HG03095 (cell line): Measurements from ENCODE around the gene CEBPB.
"Not testable (repeated sequence)": the region's sequence is repeated elsewhere in the genome, so short reads cannot be mapped to it uniquely, and the experiment has no call there.

ENCODE experiments used
- ATAC-seq: cut with Tn5 transposase; IDR thresholded peaks from one replicate; pipeline ENCODE4 v1.9.1; 2021; ENCODE audit warnings: moderate library complexity; ENCODE audit not compliant: unreplicated experiment

The CEBPB gene

GRCh38 chr20:50169329-50169823, 21.3 kb upstream of the CEBPB start:
- no peak for ATAC-seq

- ATAC-seq = no peak
Measured at GRCh38 chr20:50170549-50171220, 19.9 kb upstream of the CEBPB start.

- ATAC-seq = no peak
Measured at GRCh38 chr20:50172347-50173013, 18.1 kb upstream of the CEBPB start.

GRCh38 chr20:50174456-50174855, 16.2 kb upstream of the CEBPB start:
- no peak for ATAC-seq

- no peak for ATAC-seq
Measured at GRCh38 chr20:50175938-50176933, 14.4 kb upstream of the CEBPB start.

- ATAC-seq = not testable (repeated sequence)
Measured at GRCh38 chr20:50178672-50179071, 12.0 kb upstream of the CEBPB start.

GRCh38 chr20:50181344-50181743, 9.3 kb upstream of the CEBPB start:
- ATAC-seq = no peak

GRCh38 chr20:50182346-50182745, 8.3 kb upstream of the CEBPB start:
- no peak for ATAC-seq

GRCh38 chr20:50185426-50185825, 5.2 kb upstream of the CEBPB start:
- ATAC-seq = no peak

GRCh38 chr20:50186151-50186885, 4.3 kb upstream of the CEBPB start:
- no peak for ATAC-seq

GRCh38 chr20:50186987-50187402, 3.6 kb upstream of the CEBPB start:
- ATAC-seq = no peak

- ATAC-seq = no peak
Measured at GRCh38 chr20:50187403-50188051, 3.1 kb upstream of the CEBPB start.

GRCh38 chr20:50188287-50188688, 2.3 kb upstream of the CEBPB start:
- ATAC-seq = no peak

GRCh38 chr20:50188879-50189680, 1.6 kb upstream of the CEBPB start:
- ATAC-seq = no peak

GRCh38 chr20:50189681-50190250, 864 bp upstream of the CEBPB start:
- ATAC-seq = no peak

- peak; percentile 18 for ATAC-seq
Measured at GRCh38 chr20:50191065-50191543, 474 bp downstream of the CEBPB start.

- ATAC-seq = peak; percentile 29
Measured at GRCh38 chr20:50191544-50192363, 1.1 kb downstream of the CEBPB start.
